Activated T-cell treated with anti-CD3 and anti-CD28 coated beads, Interleukin-2, amount 50 U/mL, for 72 hours (primary cell): ENCODE results near the gene CAPN3. TPM values are rescaled to one million over a fixed set of nuclear protein-coding genes. Genes with fewer than 3 reads are reported as not detected.

ENCODE experiments used
- ATAC-seq, 2 donors: fragments of 150-1000 bp; cut with Tn5 transposase; replicated peaks in 1 of 2; 2 replicates each; pipeline ENCODE4 v1.10.0; 2021; ENCODE audit warnings: moderate library complexity in 2 of 2, mild to moderate bottlenecking in 1 of 2
- DNase-seq, 2 donors: peaks; one replicate each; pipeline ENCODE4 v3.0.0; 2021 to 2022; ENCODE audit warnings: mixed read lengths in 1 of 2
- H3K27ac Mint-ChIP-seq: one replicate; pipeline ENCODE4 v1.8.0; 2022; ENCODE audit warnings: mild to moderate bottlenecking, moderate library complexity, mixed read lengths
- H3K27me3 Mint-ChIP-seq: one replicate; pipeline ENCODE4 v1.8.0; 2022; ENCODE audit warnings: low read depth, mixed read lengths
- H3K36me3 Mint-ChIP-seq, 2 donors: one replicate each; pipeline ENCODE4 v1.8.0; 2022; ENCODE audit warnings: mixed read lengths in 2 of 2, mild to moderate bottlenecking in 1 of 2; ENCODE audit not compliant: insufficient read depth in 2 of 2
- H3K4me1 Mint-ChIP-seq: one replicate; pipeline ENCODE4 v1.8.0; 2022; ENCODE audit warnings: low read depth, mixed read lengths
- H3K4me3 Mint-ChIP-seq, 2 donors: one replicate each; pipeline ENCODE4 v1.8.0; 2022; ENCODE audit warnings: mild to moderate bottlenecking in 2 of 2, mixed read lengths in 2 of 2, moderate library complexity in 2 of 2
- H3K9me3 Mint-ChIP-seq, 2 donors: one replicate each; pipeline ENCODE4 v1.8.0; 2022; ENCODE audit warnings: mixed read lengths in 2 of 2
- total RNA-seq, 2 donors: library from RNA; stranded (reverse); gene quantifications; one replicate each; pipeline ENCODE4 v1.2.3, GENCODE V29; 2022

The CAPN3 gene
- total RNA-seq, 2 donors from 2014 or later: 9.0 to 9.2 TPM

DNA sequence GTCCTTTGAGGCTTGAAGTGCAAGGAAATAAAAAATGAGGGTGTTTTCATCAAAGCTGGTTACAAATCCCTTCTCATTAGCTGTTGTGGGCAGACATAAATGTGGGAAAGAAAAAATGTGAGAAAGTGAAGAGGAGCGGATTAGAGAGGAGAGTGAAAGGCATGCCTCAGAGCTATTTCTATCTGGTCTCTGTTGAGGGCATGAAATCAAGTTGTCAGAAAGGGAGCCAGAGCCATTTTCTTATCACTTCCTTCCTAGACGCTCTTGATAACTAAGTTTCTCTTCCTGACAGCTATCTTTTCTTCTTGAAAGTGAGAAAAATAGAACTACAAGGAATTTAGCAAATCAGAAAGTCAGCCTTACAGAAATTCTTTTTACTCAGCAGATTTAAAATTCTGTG is 20.8 kb upstream of the CAPN3 start:
- ATAC-seq: no peak
- peaks cover 13 to 15% of the 10 kb centered on the region in 2 donors for H3K36me3 Mint-ChIP-seq
- no peak for DNase-seq
- H3K4me3 Mint-ChIP-seq: no peak overlapping the region
- H3K27ac Mint-ChIP-seq: no peak overlapping the region
- H3K9me3 Mint-ChIP-seq: peaks cover 10 to 18% of the 10 kb centered on the region in 2 donors
- no peaks in the 10 kb centered on the region for H3K4me1 Mint-ChIP-seq
- H3K27me3 Mint-ChIP-seq: no peaks in the 10 kb centered on the region

DNA sequence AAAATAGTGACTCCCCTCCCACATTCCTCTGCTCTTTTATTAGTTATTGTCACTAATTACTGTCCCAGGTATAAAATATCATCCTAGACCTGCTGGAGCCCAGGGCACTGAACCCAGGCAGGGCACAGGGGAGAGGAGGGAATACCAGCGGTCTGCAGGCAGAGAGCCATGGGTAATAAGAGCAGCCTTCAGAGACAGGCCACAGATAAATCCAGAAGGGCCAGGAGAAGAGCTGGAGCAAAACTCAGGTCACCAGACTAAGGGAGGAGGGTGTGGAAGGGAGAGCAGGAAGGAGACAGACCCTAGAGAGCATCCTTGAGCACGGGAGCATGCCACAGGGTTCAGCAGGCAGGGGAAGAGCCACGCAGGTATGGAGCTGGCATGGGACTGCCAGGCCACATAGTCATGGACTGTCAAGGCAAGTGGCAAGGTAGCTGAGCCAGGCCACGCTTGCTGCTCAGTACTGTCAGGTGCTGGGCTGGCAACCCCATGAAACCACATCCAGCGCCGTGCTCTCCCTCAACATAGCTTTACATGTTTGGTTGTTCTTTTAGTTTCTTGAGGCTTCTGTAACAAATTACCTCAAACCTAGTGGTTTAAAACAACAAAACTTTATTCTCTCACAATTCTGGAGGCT is 15.6 kb upstream of the CAPN3 start:
- ATAC-seq (no peak), DNase-seq (no peak)
- no peaks in the 10 kb centered on the region for H3K4me1 Mint-ChIP-seq
- no peaks in the 10 kb centered on the region for H3K27me3 Mint-ChIP-seq
- H3K36me3 Mint-ChIP-seq: peaks cover 0 to 5% of the 10 kb centered on the region in 2 donors
- H3K4me3 Mint-ChIP-seq: no peak overlapping the region
- H3K27ac Mint-ChIP-seq: peak overlapping the region; percentile 50
- no peaks in the 10 kb centered on the region for H3K9me3 Mint-ChIP-seq

DNA sequence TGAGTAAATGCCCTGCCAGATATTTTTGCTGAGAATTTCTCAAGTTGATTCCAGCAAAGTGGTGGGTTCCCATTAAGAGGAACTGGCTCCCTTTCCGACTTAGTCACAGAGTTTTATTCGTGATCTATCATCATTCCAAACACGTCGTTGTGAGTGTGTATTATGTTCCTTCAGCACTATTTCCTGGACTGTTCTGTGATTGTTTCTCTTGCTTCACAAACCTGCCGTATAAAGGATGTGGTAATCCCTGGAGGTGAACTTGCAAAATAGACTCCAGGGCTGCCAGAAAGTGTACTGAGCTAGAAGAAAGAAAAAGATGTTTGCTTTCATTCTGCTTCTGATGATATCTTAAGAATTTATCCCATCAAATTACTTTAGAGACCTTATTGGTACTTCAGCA is 14.5 kb upstream of the CAPN3 start:
- Mint-ChIP-seq H3K9me3 (no peaks in the 10 kb centered on the region), H3K4me1 (peaks cover 5% of the 10 kb centered on the region), H3K4me3 (no peak overlapping the region), H3K27ac (no peak overlapping the region), H3K27me3 (no peaks in the 10 kb centered on the region), H3K36me3 (peaks cover 0 to 6% of the 10 kb centered on the region in 2 donors)
- ATAC-seq (no peak), DNase-seq (no peak)

DNA sequence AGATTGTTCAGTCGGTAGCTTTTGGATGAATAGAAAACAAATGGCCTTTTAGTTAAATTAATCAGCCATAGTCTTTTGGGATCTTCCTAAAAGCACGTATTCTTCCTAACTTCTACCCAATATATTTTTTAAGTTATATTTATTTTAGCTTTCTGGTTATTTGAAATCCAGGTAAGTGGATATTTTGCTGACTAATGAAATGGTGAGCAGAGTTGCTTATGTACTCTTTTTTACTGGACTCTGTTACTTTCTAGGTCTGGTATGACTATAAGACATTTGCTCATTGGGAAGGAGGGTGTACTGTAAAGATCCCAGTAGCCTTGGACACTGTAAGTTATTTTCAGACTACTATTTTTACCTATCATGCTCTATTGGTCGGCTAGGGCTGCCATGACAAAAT is 13.8 kb upstream of the CAPN3 start:
- Mint-ChIP-seq H3K27me3 (no peaks in the 10 kb centered on the region), H3K4me3 (no peak overlapping the region), H3K36me3 (peaks cover 0 to 8% of the 10 kb centered on the region in 2 donors)

DNA sequence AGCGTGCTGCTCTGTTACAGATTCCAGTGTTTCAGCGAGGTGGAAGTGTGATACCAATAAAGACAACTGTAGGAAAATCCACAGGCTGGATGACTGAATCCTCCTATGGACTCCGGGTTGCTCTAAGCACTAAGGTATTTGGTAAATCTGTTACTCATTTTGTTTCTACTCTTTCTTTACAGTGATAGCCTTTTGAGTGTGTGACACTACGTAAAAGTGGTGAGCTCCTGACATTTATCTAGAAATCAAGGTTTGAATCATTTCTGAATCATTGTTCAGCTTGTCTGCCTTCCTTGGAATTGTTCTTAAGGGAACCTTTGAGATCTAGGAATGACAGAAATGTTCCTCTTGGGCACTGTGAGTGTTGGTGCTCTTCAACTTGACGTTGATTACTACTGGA is 11.2 kb upstream of the CAPN3 start:
- Mint-ChIP-seq H3K4me1 (peaks cover 5% of the 10 kb centered on the region), H3K27me3 (no peaks in the 10 kb centered on the region), H3K9me3 (no peaks in the 10 kb centered on the region), H3K4me3 (no peak overlapping the region), H3K27ac (peak overlapping the region; percentile 79), H3K36me3 (peaks cover 0 to 11% of the 10 kb centered on the region in 2 donors)
- DNase-seq (no peak), ATAC-seq (peak; percentile 51 to 80)

More for the DNA sequence above, 13.8 kb upstream of the CAPN3 start:
- no peaks in the 10 kb centered on the region for H3K9me3 Mint-ChIP-seq
- no peak overlapping the region for H3K27ac Mint-ChIP-seq
- ATAC-seq: no peak
- no peak for DNase-seq
- H3K4me1 Mint-ChIP-seq: peaks cover 5% of the 10 kb centered on the region

DNA sequence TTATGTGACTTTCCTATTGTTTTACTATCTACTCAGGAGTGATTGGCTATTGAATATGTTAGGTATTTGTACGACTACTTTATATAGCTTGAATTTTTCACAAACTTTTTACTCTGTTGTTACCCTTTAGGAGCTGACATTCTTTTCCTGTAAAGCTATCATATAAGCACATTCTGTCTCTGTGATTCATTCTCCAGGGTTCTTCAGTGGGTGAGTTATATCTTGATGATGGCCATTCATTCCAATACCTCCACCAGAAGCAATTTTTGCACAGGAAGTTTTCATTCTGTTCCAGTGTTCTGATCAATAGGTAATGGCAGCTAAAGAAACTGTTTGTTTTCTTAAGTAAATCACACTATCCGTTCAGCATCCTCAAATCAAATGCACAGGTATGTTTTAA is 10.1 kb upstream of the CAPN3 start:
- H3K4me1 Mint-ChIP-seq: peaks cover 5% of the 10 kb centered on the region
- DNase-seq: no peak
- H3K9me3 Mint-ChIP-seq: no peaks in the 10 kb centered on the region
- H3K27me3 Mint-ChIP-seq: no peaks in the 10 kb centered on the region
- peaks cover 2 to 13% of the 10 kb centered on the region in 2 donors for H3K36me3 Mint-ChIP-seq
- peak overlapping the region in 1 of 2 donors; percentile 70 for H3K4me3 Mint-ChIP-seq
- H3K27ac Mint-ChIP-seq: peak overlapping the region; percentile 98
- peak; percentile 62 to 83 for ATAC-seq

DNA sequence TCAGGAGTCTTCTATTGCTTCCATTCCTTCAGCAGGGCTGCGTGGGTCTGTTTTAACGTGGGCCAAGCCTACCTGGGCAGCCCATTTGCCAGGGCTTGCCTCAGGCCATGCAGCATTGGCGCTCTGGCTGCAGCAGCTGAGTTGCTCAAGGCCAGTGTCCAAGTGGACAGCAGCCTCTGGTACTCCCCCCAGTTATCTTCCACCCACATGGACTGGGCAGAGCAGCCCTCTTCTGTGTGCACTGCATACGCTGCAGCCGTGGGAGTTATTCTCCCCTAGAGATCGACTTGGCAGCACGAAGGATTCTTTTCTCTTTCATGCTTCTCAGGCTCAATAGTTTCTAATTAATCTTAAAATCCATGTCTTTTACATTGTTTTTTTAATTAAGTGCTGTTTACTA is 6.9 kb upstream of the CAPN3 start:
- no peak for ATAC-seq
- Mint-ChIP-seq H3K36me3 (peaks cover 2 to 9% of the 10 kb centered on the region in 2 donors), H3K27ac (no peak overlapping the region), H3K4me3 (no peak overlapping the region), H3K4me1 (peaks cover 5% of the 10 kb centered on the region), H3K9me3 (no peaks in the 10 kb centered on the region), H3K27me3 (no peaks in the 10 kb centered on the region)
- no peak for DNase-seq

DNA sequence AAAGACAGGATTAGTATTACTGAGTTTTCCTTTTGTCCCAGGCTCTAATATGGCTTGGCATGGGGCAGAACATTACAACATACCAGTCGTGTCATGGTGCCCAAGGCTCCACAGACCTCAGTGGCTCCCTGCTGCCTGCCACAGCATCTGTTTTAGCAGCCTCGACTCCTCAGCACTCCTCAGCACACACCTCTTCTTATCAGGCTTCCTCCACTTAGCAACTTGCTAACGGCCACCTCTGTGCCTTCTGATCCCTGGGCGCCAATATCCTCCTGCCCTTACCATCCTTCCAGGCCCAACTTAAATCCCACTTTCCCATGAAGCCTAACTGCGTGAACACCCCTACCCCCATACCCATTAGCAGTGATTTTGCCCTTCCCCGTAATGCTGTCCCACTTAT is 6.2 kb upstream of the CAPN3 start:
- Mint-ChIP-seq H3K27me3 (no peaks in the 10 kb centered on the region), H3K27ac (no peak overlapping the region), H3K9me3 (no peaks in the 10 kb centered on the region), H3K4me1 (peaks cover 5% of the 10 kb centered on the region), H3K4me3 (no peak overlapping the region), H3K36me3 (peaks cover 2 to 9% of the 10 kb centered on the region in 2 donors)
- no peak for DNase-seq
- ATAC-seq: no peak

DNA sequence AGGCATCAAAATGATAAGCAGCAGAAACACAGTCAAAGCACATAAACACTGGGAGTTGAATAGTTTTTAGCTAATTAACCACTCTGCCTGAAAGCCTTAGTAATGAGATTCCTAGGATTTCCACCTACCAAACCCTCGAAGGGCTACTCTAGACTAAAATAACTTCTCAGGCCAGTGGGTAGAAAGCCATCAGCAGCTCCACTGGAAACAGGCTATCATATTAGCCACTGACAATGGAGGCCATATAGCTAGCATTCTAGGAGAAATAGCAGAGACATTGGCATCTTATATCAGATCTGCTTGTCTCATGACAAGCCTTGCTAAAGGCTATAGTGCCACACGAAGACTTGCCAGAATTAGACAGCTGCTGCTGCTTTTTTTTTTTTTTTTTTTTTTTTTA is 4.5 kb upstream of the CAPN3 start:
- Mint-ChIP-seq H3K36me3 (peaks cover 2 to 7% of the 10 kb centered on the region in 2 donors), H3K27ac (no peak overlapping the region), H3K4me3 (no peak overlapping the region), H3K4me1 (no peaks in the 10 kb centered on the region), H3K27me3 (no peaks in the 10 kb centered on the region), H3K9me3 (no peaks in the 10 kb centered on the region)
- ATAC-seq: no peak
- no peak for DNase-seq

DNA sequence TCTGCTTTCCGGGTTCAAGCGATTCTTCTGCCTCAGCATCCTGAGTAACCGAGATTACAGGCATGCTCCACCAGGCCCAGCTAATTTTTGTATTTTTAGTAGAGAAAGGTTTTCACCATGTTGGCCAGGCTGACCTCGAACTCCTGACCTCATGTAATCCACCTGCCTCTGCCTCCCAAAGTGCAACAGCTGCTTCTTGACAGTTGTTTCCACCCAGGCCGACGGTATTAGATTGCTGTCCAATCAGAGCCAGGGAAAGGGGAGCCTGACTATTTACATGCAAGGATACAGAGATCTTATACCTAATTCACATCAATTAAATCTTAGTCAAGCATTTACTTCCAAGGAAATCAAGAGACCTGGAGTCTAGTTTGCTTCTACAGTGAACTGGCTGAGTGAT is 4.0 kb upstream of the CAPN3 start:
- Mint-ChIP-seq H3K27ac (no peak overlapping the region), H3K36me3 (peaks cover 2 to 6% of the 10 kb centered on the region in 2 donors), H3K4me3 (no peak overlapping the region), H3K9me3 (no peaks in the 10 kb centered on the region), H3K4me1 (no peaks in the 10 kb centered on the region), H3K27me3 (no peaks in the 10 kb centered on the region)
- no peak for DNase-seq
- no peak for ATAC-seq

DNA sequence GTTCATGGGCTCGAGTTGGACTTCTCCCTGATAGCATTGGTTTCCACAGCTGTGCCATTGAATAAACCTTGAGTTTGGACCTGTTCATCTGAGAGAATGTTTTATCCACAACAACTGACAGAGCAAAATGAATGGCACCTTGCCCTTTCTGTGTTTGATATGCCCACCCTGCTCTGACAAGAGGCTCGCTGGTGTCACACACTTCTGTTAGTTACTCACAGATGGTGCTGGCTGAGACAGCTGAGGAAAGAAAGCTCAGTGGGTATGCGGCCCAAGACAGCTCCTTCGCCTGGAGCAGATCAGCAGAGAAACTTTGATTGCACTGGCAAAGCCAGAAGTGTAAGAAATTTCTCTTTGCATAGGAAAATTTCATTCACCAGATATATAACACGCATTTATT is 2.5 kb upstream of the CAPN3 start:
- ATAC-seq: no peak
- Mint-ChIP-seq H3K4me1 (no peaks in the 10 kb centered on the region), H3K4me3 (no peak overlapping the region), H3K36me3 (peaks cover 2 to 5% of the 10 kb centered on the region in 2 donors), H3K9me3 (no peaks in the 10 kb centered on the region), H3K27ac (no peak overlapping the region), H3K27me3 (no peaks in the 10 kb centered on the region)
- DNase-seq: no peak

DNA sequence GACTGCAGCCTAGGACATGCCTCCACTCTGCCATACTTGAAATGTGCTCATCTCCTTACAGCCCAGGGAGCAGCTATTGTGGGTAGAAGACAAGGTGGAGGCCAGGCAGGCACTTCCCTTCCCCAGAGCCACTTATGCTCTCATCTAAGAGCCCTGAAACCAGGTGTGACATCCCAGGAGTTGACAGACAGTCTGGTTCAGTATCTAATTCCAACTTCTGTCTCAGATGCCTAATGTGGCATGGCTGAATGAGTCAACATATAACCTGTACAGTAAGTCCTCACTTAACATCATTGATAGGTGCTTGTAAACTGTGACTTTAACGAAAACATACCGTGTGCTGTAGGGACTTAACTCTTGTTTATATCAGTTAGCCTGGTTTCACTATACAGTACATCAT is 1.2 kb upstream of the CAPN3 start:
- Mint-ChIP-seq H3K9me3 (no peaks in the 10 kb centered on the region), H3K27me3 (no peaks in the 10 kb centered on the region), H3K4me1 (no peaks in the 10 kb centered on the region), H3K27ac (no peak overlapping the region), H3K4me3 (no peak overlapping the region), H3K36me3 (peaks cover 1 to 2% of the 10 kb centered on the region in 2 donors)
- no peak for DNase-seq
- ATAC-seq: no peak

DNA sequence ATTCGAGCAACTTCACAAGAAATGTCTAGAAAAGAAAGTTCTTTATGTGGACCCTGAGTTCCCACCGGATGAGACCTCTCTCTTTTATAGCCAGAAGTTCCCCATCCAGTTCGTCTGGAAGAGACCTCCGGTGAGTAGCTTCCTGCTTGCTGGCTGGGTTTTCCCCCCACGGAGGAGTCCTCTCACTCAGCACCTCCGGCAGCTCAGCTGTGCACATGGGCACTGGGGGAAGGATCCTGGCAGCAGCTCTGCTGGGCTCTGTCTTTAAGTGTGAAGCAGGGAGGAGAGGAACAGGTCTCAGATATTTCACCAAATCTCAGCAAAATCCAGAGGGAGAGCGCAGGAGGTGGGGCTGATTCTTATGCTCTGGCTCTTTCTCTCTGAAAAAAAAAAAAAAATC is 684 bp downstream of the CAPN3 start:
- no peaks in the 10 kb centered on the region for H3K4me1 Mint-ChIP-seq

DNA sequence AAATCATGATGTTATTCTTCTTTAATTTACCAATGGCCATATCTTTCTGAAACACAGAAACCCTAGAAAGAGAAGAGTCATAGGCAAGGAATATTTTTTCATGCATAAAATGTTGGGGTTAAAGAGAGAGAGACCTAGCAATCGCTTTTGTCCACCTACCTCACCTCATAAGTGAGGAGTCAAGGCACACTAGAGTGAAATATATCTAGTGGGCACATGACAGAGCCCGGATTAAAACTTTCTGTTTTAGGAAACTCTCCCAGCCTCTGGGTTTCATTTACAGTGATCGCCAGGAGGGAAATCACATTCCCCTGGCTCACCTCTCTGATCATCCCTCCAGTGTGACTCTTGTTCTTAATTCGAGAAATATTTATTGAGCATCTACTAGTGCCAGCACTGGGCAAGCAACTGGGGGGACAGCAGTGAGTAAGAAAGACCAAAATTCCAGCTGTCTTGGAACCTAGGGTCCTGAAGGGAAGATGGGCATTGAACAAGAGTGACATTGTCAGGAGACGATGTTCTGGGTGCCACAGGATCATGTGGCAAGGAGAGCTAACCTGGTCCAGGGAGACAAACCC is 1.3 kb downstream of the CAPN3 start:
- no peak for ATAC-seq
- no peak for DNase-seq
- H3K4me3 Mint-ChIP-seq: no peak overlapping the region
- H3K27me3 Mint-ChIP-seq: no peaks in the 10 kb centered on the region
- no peaks in the 10 kb centered on the region for H3K36me3 Mint-ChIP-seq
- H3K27ac Mint-ChIP-seq: no peak overlapping the region
- H3K9me3 Mint-ChIP-seq: no peaks in the 10 kb centered on the region
- no peaks in the 10 kb centered on the region for H3K4me1 Mint-ChIP-seq

More for the DNA sequence above, 684 bp downstream of the CAPN3 start:
- ATAC-seq (no peak), DNase-seq (no peak)
- Mint-ChIP-seq H3K27ac (no peak overlapping the region), H3K4me3 (no peak overlapping the region), H3K36me3 (no peaks in the 10 kb centered on the region), H3K9me3 (no peaks in the 10 kb centered on the region), H3K27me3 (no peaks in the 10 kb centered on the region)
